DND-41 (cell line): ENCODE results near the gene BLID.

Experiments used
- ATAC-seq: fragments of 200-7000 bp; cut with Tn5 transposase; 3 replicates; pipeline ENCODE4 v1.9.1; 2021; ENCODE audit warnings: low read depth; ENCODE audit not compliant: insufficient read depth
- DNase-seq: peaks from one replicate; pipeline ENCODE4 v3.0.0-alpha.2; 2020
- H2AFZ ChIP-seq: 2 replicates; pipeline ENCODE4 v1.6.0; 2012; ENCODE audit warnings: low read depth, low read length
- H3K27ac ChIP-seq: 2 replicates; pipeline ENCODE4 v1.5.1; 2012; ENCODE audit warnings: low read length, inconsistent platforms
- H3K27me3 ChIP-seq: fragments of 200-600 bp; sonication (generic); 2 replicates; pipeline ENCODE4 v1.6.0; 2012; ENCODE audit warnings: low read length, mild to moderate bottlenecking, inconsistent platforms; ENCODE audit not compliant: insufficient read depth, poor library complexity
- H3K36me3 ChIP-seq: 2 replicates; pipeline ENCODE4 v1.5.1; 2012; ENCODE audit warnings: low read length, inconsistent platforms; ENCODE audit not compliant: insufficient read depth
- H3K4me1 ChIP-seq: 2 replicates; pipeline ENCODE4 v1.5.1; 2012; ENCODE audit warnings: mild to moderate bottlenecking, low read length; ENCODE audit not compliant: insufficient read depth
- H3K4me2 ChIP-seq: 2 replicates; pipeline ENCODE4 v1.6.0; 2012; ENCODE audit warnings: mild to moderate bottlenecking, moderate library complexity, low read length, inconsistent platforms; ENCODE audit not compliant: insufficient read depth
- H3K4me3 ChIP-seq, 2 experiments: fragments of 200-600 bp in 1 of 2; shearing (Covaris generic) in 1 of 2; 2 replicates each; pipeline ENCODE4 v1.5.1; 2012 to 2016; ENCODE audit warnings: inconsistent platforms in 2 of 2, low read length in 2 of 2, mild to moderate bottlenecking in 2 of 2, low read depth in 1 of 2, moderate library complexity in 1 of 2
- H3K79me2 ChIP-seq: 2 replicates; pipeline ENCODE4 v1.6.0; 2012; ENCODE audit warnings: low read length, inconsistent platforms; ENCODE audit not compliant: insufficient read depth
- H3K9ac ChIP-seq: 2 replicates; pipeline ENCODE4 v1.6.0; 2012; ENCODE audit warnings: low read depth, mild to moderate bottlenecking, inconsistent platforms, low read length, moderate library complexity
- H3K9me3 ChIP-seq: 2 replicates; pipeline ENCODE4 v1.5.1; 2012; ENCODE audit warnings: low read length, moderate library complexity, mild to moderate bottlenecking, inconsistent platforms; ENCODE audit not compliant: insufficient read depth, severe bottlenecking
- H4K20me1 ChIP-seq: 2 replicates; pipeline ENCODE4 v1.6.0; 2012; ENCODE audit warnings: low read length; ENCODE audit not compliant: insufficient read depth
- CTCF ChIP-seq: IDR thresholded peaks from 2 replicates; pipeline ENCODE4 v1.5.1; 2012; ENCODE audit warnings: borderline replicate concordance, low read length, moderate library complexity, mild to moderate bottlenecking; ENCODE audit not compliant: poor library complexity, severe bottlenecking; ENCODE audit errors: extremely low read depth
- EZH2 ChIP-seq: IDR thresholded peaks from 3 replicates; pipeline ENCODE4 v1.6.1; 2012; ENCODE audit warnings: borderline replicate concordance, low read depth, mild to moderate bottlenecking, moderate library complexity, low read length, inconsistent platforms; ENCODE audit not compliant: severe bottlenecking

Gene BLID

GRCh38 chr11:122108828-122109227 lies 7.2 kb downstream of the BLID start:
- peaks cover 11% of the 10 kb centered on the region for H3K27me3 ChIP-seq
- no peaks in the 10 kb centered on the region for H3K4me1 ChIP-seq
- H3K27ac ChIP-seq: no peak overlapping the region
- no peak overlapping the region for H3K9ac ChIP-seq
- no peaks in the 10 kb centered on the region for H3K36me3 ChIP-seq
- no peak overlapping the region for H3K4me3 ChIP-seq
- no peaks in the 10 kb centered on the region for H4K20me1 ChIP-seq
- H3K4me2 ChIP-seq: no peak overlapping the region
- H3K79me2 ChIP-seq: no peaks in the 10 kb centered on the region
- H2AFZ ChIP-seq: no peak overlapping the region
- no peak for ATAC-seq
- no peaks in the 10 kb centered on the region for H3K9me3 ChIP-seq
- no peak for DNase-seq
- TF ChIP-seq CTCF: no peak
- no peak for TF ChIP-seq EZH2

DNA sequence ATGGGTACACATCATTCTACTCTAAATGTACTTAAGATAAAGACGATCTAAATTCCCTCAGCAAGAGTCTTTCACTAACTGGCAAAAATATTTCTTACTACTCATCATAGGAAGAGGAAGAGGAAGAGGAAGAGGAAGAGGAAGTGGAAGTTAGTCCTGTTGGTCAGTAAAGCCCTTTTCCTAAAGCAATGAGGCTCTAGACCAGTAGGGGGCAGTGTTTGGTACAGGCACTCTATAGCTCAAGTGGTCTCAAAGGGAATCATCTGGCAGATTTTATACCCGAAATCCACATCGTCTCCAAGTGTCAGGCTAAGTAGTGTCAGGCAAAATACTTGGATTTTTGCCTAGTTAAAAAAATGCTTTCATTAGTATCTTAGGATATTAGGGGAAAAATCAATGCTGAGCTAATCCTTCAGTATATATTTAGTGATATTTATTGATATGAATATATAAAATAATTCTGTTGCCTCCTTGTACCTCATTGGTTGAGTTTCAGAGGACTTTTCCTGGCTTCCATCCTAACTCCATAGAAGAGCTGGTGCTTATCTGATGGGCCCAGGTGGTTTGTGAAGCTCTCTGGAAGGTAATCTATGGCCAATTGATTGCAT lies 7.7 kb downstream of the BLID start:
- Histone ChIP-seq H3K4me3 (no peak overlapping the region), H3K4me1 (no peaks in the 10 kb centered on the region), H3K27ac (no peak overlapping the region), H4K20me1 (no peaks in the 10 kb centered on the region), H2AFZ (no peak overlapping the region), H3K36me3 (no peaks in the 10 kb centered on the region), H3K79me2 (no peaks in the 10 kb centered on the region), H3K4me2 (no peak overlapping the region), H3K9me3 (no peaks in the 10 kb centered on the region), H3K9ac (no peak overlapping the region), H3K27me3 (peaks cover 11% of the 10 kb centered on the region)
- DNase-seq (peak; percentile 30), ATAC-seq (no peak)
- TF ChIP-seq CTCF (peak; percentile 74), EZH2 (no peak)

DNA sequence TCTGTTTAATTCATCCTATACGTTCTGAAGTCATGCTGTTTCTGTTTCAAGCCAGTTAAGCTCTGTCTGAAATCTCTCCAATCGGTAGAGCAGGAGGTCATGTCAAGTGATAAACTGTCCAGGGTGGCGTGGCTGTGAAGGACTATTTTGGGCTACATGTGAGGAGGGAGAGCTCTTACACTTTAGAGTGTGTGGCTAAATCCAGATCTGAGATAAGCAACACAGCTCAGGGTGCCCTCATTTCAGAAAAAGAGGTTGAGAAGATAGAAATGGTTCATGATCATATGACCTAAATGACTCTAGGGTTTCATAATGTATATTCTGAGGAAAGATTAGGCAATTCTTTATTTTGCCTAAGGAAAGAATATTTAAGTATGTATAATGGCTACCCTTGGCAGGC lies 8.4 kb downstream of the BLID start:
- no peak for ATAC-seq
- no peak overlapping the region for H3K9ac ChIP-seq
- no peak overlapping the region for H3K4me2 ChIP-seq
- no peak for DNase-seq
- H3K4me3 ChIP-seq: no peak overlapping the region
- H3K79me2 ChIP-seq: no peaks in the 10 kb centered on the region
- no peaks in the 10 kb centered on the region for H3K9me3 ChIP-seq
- H3K36me3 ChIP-seq: no peaks in the 10 kb centered on the region
- TF ChIP-seq EZH2 (no peak), CTCF (no peak)
- H3K4me1 ChIP-seq: no peaks in the 10 kb centered on the region
- H4K20me1 ChIP-seq: no peaks in the 10 kb centered on the region
- H2AFZ ChIP-seq: no peak overlapping the region
- H3K27me3 ChIP-seq: peaks cover 11% of the 10 kb centered on the region
- no peak overlapping the region for H3K27ac ChIP-seq
